ENCODE results near the gene PCSK4. TPM values are rescaled to one million over a fixed set of nuclear protein-coding genes. Genes with fewer than 3 reads are reported as not detected.
A peak's percentile ranks its signal among the peaks of the same experiment; 100 is the strongest.

The PCSK4 gene
- total RNA-seq, 2 experiments from 2014 or later: 4.4 to 4.7 TPM

- intact Hi-C loops (cut with micrococcal nuclease): no loop called here
- H3K36me3 Mint-ChIP-seq (ENCODE audit: low read depth): no peaks in the 10 kb centered on the region
- peak overlapping the region; percentile 58 for H3K4me3 Mint-ChIP-seq
- peaks cover 11% of the 10 kb centered on the region for H3K4me1 Mint-ChIP-seq (ENCODE audit: low read depth)
- H3K9me3 Mint-ChIP-seq: no peaks in the 10 kb centered on the region
- POLR2A ChIA-PET: no interaction called here
- no peak for ATAC-seq
- no peak overlapping the region for H3K27ac Mint-ChIP-seq
- CTCF ChIA-PET: no interaction called here
- TF ChIP-seq, protein P1, sequence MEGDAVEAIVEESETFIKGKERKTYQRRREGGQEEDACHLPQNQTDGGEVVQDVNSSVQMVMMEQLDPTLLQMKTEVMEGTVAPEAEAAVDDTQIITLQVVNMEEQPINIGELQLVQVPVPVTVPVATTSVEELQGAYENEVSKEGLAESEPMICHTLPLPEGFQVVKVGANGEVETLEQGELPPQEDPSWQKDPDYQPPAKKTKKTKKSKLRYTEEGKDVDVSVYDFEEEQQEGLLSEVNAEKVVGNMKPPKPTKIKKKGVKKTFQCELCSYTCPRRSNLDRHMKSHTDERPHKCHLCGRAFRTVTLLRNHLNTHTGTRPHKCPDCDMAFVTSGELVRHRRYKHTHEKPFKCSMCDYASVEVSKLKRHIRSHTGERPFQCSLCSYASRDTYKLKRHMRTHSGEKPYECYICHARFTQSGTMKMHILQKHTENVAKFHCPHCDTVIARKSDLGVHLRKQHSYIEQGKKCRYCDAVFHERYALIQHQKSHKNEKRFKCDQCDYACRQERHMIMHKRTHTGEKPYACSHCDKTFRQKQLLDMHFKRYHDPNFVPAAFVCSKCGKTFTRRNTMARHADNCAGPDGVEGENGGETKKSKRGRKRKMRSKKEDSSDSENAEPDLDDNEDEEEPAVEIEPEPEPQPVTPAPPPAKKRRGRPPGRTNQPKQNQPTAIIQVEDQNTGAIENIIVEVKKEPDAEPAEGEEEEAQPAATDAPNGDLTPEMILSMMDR (IDR thresholded peaks at IDR 0.05): no peak
- H3K27me3 Mint-ChIP-seq: peaks cover 13% of the 10 kb centered on the region
- DNase-seq: no peak
Measured at GRCh38 chr19:1470055-1470304, 20.2 kb downstream of the PCSK4 start.

- Mint-ChIP-seq H3K36me3 (ENCODE audit: low read depth) (no peaks in the 10 kb centered on the region), H3K4me1 (ENCODE audit: low read depth) (peaks cover 11% of the 10 kb centered on the region), H3K4me3 (no peak overlapping the region), H3K9me3 (no peaks in the 10 kb centered on the region), H3K27ac (no peak overlapping the region), H3K27me3 (peaks cover 13% of the 10 kb centered on the region)
- DNase-seq (peak; percentile 40), ATAC-seq (peak; percentile 21)
- CTCF ChIA-PET: interaction anchor here (2.4 kb wide), 1 partner anchor 25 kb away, joined by 13 read pairs; no protein-coding TSS in a partner anchor
- intact Hi-C loops (cut with micrococcal nuclease): no loop called here
- TF ChIP-seq, protein P1 (IDR thresholded peaks at IDR 0.05): no peak
- POLR2A ChIA-PET: interaction anchor here (0.9 kb wide), 2 partner anchors 12 to 32 kb away, joined by 3 read pairs; partner anchors contain the start of gene RPS15
Measured at GRCh38 chr19:1469255-1470054, 20.7 kb downstream of the PCSK4 start.

GRCh38 chr19:1468821-1469254 is 21.3 kb downstream of the PCSK4 start:
- CTCF ChIA-PET: interaction anchor here (2.4 kb wide), 1 partner anchor 24 kb away, joined by 13 read pairs; no protein-coding TSS in a partner anchor
- no peak overlapping the region for H3K4me3 Mint-ChIP-seq

GRCh38 chr19:1468274-1468820 is 21.8 kb downstream of the PCSK4 start:
- Mint-ChIP-seq H3K36me3 (ENCODE audit: low read depth) (no peaks in the 10 kb centered on the region), H3K4me3 (no peak overlapping the region), H3K9me3 (no peaks in the 10 kb centered on the region), H3K4me1 (ENCODE audit: low read depth) (peaks cover 11% of the 10 kb centered on the region), H3K27ac (no peak overlapping the region), H3K27me3 (peaks cover 13% of the 10 kb centered on the region)
- CTCF ChIA-PET: interaction anchor here (2.4 kb wide), 1 partner anchor 24 kb away, joined by 13 read pairs; no protein-coding TSS in a partner anchor
- intact Hi-C loops (cut with micrococcal nuclease): no loop called here
- POLR2A ChIA-PET: interaction anchor here (0.9 to 1.2 kb wide), 3 partner anchors 13 to 31 kb away, joined by 3 to 4 read pairs (median 3); partner anchors contain the start of gene RPS15
- DNase-seq (no peak), ATAC-seq (no peak)
- TF ChIP-seq, protein P1 (IDR thresholded peaks at IDR 0.05): no peak

More at GRCh38 chr19:1468821-1469254, 21.3 kb downstream of the PCSK4 start:
- Mint-ChIP-seq H3K27me3 (peaks cover 13% of the 10 kb centered on the region), H3K9me3 (no peaks in the 10 kb centered on the region), H3K36me3 (ENCODE audit: low read depth) (no peaks in the 10 kb centered on the region), H3K4me1 (ENCODE audit: low read depth) (peaks cover 11% of the 10 kb centered on the region), H3K27ac (no peak overlapping the region)
- ATAC-seq (peak; percentile 4), DNase-seq (peak; percentile 51)
- intact Hi-C loops (cut with micrococcal nuclease): no loop called here
- TF ChIP-seq, protein P1 (IDR thresholded peaks at IDR 0.05): no peak
- POLR2A ChIA-PET: interaction anchor here (0.9 to 1.2 kb wide), 3 partner anchors 11 to 31 kb away, joined by 3 to 4 read pairs (median 3); partner anchors contain the start of gene RPS15
